GM13977 (cell line): ENCODE measurements around the gene SRXN1.

ENCODE experiments used
- DNase-seq: peaks from one replicate; pipeline ENCODE4 v3.0.0; 2012; ENCODE audit warnings: low spot score
- CTCF ChIP-seq: IDR thresholded peaks from 2 replicates; pipeline ENCODE4 v1.5.1; 2012; ENCODE audit warnings: mild to moderate bottlenecking, control low read depth; ENCODE audit not compliant: insufficient read depth; ENCODE audit errors: extremely low read depth, missing control alignments
- in situ Hi-C: fragments of 300-500 bp; cut with MboI; formaldehyde crosslinking; loops from one replicate; pipeline ENCODE4 v1.12.0; 2022; ENCODE audit warnings: low sequenced_read_pairs, low pct_unique_long_range_greater_than_20kb, mixed read lengths, inconsistent platforms; ENCODE audit not compliant: unreplicated experiment

SRXN1 gene

GRCh38 chr20:664576-664975, 11.6 kb upstream of the SRXN1 start:
- in situ Hi-C loops: no loop called here
- TF ChIP-seq CTCF: no peak
- DNase-seq: no peak

- no peak for TF ChIP-seq CTCF
- DNase-seq: no peak
- in situ Hi-C loops: no loop called here
Measured at GRCh38 chr20:664151-664550, 11.2 kb upstream of the SRXN1 start.

- in situ Hi-C loops: no loop called here
- DNase-seq: no peak
- TF ChIP-seq CTCF: no peak
Measured at GRCh38 chr20:663315-664090, 10.5 kb upstream of the SRXN1 start.

- in situ Hi-C loops: no loop called here
- DNase-seq: no peak
- no peak for TF ChIP-seq CTCF
Measured at GRCh38 chr20:662277-663192, 9.5 kb upstream of the SRXN1 start.

GRCh38 chr20:661474-662270, 8.7 kb upstream of the SRXN1 start:
- no peak for TF ChIP-seq CTCF
- DNase-seq: no peak

GRCh38 chr20:658731-659291, 5.8 kb upstream of the SRXN1 start:
- DNase-seq: no peak
- no peak for TF ChIP-seq CTCF
- in situ Hi-C loops: no loop called here

More at GRCh38 chr20:661474-662270, 8.7 kb upstream of the SRXN1 start:
- in situ Hi-C loops: no loop called here
